Upper lobe of left lung (tissue), 6 donors: Measurements from ENCODE around the gene ATP1B2. TPM values are rescaled to one million over a fixed set of nuclear protein-coding genes. Genes with fewer than 3 reads are reported as not detected.

Experiments used
- ATAC-seq, 2 donors: fragments of 200-7000 bp; cut with Tn5 transposase; one replicate each; pipeline ENCODE4 v1.9.1; 2022; ENCODE audit warnings: mild to moderate bottlenecking in 2 of 2, moderate library complexity in 2 of 2; ENCODE audit not compliant: low FRiP score in 2 of 2
- DNase-seq, 2 donors: peaks; one replicate each; pipeline ENCODE4 v3.0.0-alpha.2; 2019 to 2020
- H3K27ac ChIP-seq, 4 donors: fragments of 200-600 bp; sonication (generic); one replicate each; pipeline ENCODE4 v1.5.1; 2016 to 2019
- H3K27me3 ChIP-seq, 4 donors: fragments of 200-600 bp; sonication (generic); one replicate each; pipeline ENCODE4 v1.5.1; 2017 to 2019
- H3K36me3 ChIP-seq, 4 donors: fragments of 200-600 bp; sonication (generic); one replicate each; pipeline ENCODE4 v1.5.1; 2016 to 2019
- H3K4me1 ChIP-seq, 4 donors: fragments of 200-600 bp; sonication (generic); one replicate each; pipeline ENCODE4 v1.5.1; 2018 to 2019
- H3K4me3 ChIP-seq, 4 donors: fragments of 200-600 bp; sonication (generic); one replicate each; pipeline ENCODE4 v1.5.1; 2017 to 2019; ENCODE audit warnings: mild to moderate bottlenecking in 2 of 4, moderate library complexity in 1 of 4
- H3K9me3 ChIP-seq, 4 donors: fragments of 200-600 bp; sonication (generic); one replicate each; pipeline ENCODE4 v1.5.1; 2018 to 2019
- EP300 ChIP-seq, 4 donors: sonication (generic); formaldehyde crosslinking; IDR thresholded peaks; one replicate each; pipeline ENCODE4 v1.5.1; 2017; ENCODE audit warnings: antibody characterized with exemption in 4 of 4, control low read depth in 2 of 4
- POLR2A ChIP-seq, 4 donors: fragments of 450-650 bp; IDR thresholded peaks; one replicate each; pipeline ENCODE4 v1.5.1; 2016 to 2017; ENCODE audit warnings: antibody characterized with exemption in 4 of 4, mild to moderate bottlenecking in 2 of 4
- POLR2AphosphoS5 ChIP-seq, 2 donors: sonication (generic); formaldehyde crosslinking; IDR thresholded peaks; one replicate each; pipeline ENCODE4 v1.5.1; 2017; ENCODE audit warnings: antibody characterized with exemption in 2 of 2
- WGBS, 2 donors: methylation state at CpG; one replicate each; pipeline ENCODE4 v1.1.5; 2017 to 2018; 5-methylcytosine and 5-hydroxymethylcytosine counted together
- total RNA-seq, 6 donors: library from RNA; depleted of rRNA in 4 of 6; stranded (reverse); fragments of >200 nt in 4 of 6; gene quantifications; one replicate each; pipeline versions ENCODE4 v1.1.0 to v1.2.1, GENCODE V29; 2016 to 2021
- TF ChIP-seq, protein P1 (sequence below), 6 experiments: fragments of 450-650 bp in 4 of 6; fragments of 200-600 bp in 2 of 6; sonication (generic) in 2 of 6; IDR thresholded peaks; one replicate each; pipeline ENCODE4 v1.5.1; 2016 to 2019; ENCODE audit warnings: antibody characterized with exemption in 6 of 6
- donor health status: DM: no; HTN: no; CAD: no; lungs with moderate emphysema.
- donor health status: DM: no; HTN: yes; CAD: no; lungs with severe emphysema.

Gene ATP1B2
- total RNA-seq, 6 donors from 2014 or later: 0.46 to 2.2 (median 0.97) TPM; not detected in 2

DNA sequence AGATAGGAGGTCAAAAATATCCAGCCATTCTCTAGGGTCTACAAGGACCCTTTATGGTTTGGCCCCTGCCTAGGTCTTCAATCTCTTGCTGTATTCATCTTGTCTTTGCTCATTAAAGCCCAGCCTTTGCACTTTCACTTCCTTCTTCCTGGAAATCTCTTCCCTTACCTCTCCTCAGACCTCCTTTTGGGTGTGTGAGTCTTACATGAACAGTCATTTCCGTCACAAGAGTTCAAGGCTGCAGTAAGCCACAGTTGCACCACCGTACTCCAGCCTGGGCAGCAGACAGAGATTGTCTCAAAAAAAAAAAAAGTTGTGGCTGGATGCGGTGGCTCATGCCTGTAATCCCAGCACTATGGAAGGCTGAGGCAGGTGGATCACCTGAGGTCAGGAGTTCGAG lies 6.0 kb upstream of the ATP1B2 start:
- ATAC-seq: peak in 1 of 2 donors; percentile 57
- TF ChIP-seq POLR2AphosphoS5 (IDR thresholded peaks at IDR 0.05): no peak
- no peak for TF ChIP-seq EP300 (IDR thresholded peaks at IDR 0.05)
- TF ChIP-seq, protein P1, sequence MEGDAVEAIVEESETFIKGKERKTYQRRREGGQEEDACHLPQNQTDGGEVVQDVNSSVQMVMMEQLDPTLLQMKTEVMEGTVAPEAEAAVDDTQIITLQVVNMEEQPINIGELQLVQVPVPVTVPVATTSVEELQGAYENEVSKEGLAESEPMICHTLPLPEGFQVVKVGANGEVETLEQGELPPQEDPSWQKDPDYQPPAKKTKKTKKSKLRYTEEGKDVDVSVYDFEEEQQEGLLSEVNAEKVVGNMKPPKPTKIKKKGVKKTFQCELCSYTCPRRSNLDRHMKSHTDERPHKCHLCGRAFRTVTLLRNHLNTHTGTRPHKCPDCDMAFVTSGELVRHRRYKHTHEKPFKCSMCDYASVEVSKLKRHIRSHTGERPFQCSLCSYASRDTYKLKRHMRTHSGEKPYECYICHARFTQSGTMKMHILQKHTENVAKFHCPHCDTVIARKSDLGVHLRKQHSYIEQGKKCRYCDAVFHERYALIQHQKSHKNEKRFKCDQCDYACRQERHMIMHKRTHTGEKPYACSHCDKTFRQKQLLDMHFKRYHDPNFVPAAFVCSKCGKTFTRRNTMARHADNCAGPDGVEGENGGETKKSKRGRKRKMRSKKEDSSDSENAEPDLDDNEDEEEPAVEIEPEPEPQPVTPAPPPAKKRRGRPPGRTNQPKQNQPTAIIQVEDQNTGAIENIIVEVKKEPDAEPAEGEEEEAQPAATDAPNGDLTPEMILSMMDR (IDR thresholded peaks at IDR 0.05): no peak
- TF ChIP-seq POLR2A (IDR thresholded peaks at IDR 0.05): no peak
- 75 to 78% methylated on average over 4 of the region's 4 CpGs for whole genome bisulfite sequencing, 2 donors
- H3K27me3 ChIP-seq: no peaks in the 10 kb centered on the region
- H3K36me3 ChIP-seq: no peaks in the 10 kb centered on the region
- no peaks in the 10 kb centered on the region for H3K9me3 ChIP-seq
- H3K4me3 ChIP-seq: no peak overlapping the region
- no peaks in the 10 kb centered on the region for H3K4me1 ChIP-seq
- no peak for DNase-seq
- no peak overlapping the region for H3K27ac ChIP-seq

DNA sequence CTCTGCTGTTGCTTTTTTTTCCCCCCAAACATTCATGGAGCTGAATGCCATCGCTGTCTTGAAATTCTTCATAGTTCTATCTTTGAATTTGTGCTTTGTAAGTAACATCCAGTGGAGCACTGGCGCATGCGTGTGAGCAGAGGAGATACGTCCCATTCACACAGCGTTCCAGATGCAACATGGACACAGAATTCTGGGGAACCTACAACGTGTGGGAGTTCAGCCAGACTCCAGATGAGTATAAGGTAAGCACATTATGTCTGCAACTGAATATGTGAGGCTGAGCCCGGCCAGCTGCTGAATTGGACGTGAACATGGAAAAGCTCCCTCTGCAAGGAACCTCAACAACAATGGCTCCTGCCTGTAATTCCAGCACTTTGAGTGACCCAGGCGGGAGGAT lies 4.3 kb upstream of the ATP1B2 start:
- Histone ChIP-seq H3K27ac (no peak overlapping the region), H3K4me1 (peaks cover 13 to 16% (median 15%) of the 10 kb centered on the region in 4 donors)
- no peak for ATAC-seq

DNA sequence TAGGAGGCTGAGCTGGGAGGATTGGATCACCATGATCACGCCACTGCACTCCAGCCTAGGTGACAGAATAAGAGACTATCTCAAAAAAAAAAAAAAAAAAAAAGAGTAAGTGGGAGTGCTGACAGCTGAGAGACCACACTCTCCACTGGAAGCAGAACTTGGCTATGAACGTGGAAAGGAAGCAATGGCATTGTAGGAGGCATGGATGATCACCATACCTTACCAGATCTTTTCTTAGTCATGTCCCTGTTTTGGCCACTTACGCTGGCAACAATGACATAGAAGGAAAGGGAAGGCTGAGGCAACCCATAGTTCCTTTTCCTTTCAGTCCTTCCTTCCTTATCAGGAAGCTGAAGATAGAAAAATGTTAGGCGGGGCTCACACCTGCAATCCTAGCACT lies 3.7 kb upstream of the ATP1B2 start:
- ATAC-seq (no peak), DNase-seq (no peak)
- H3K27me3 ChIP-seq: peaks cover 0 to 21% (median 6%) of the 10 kb centered on the region in 4 donors
- no peak overlapping the region for H3K27ac ChIP-seq
- H3K9me3 ChIP-seq: no peaks in the 10 kb centered on the region
- 56 to 63% methylated on average over 4 of the region's 4 CpGs for WGBS, 2 donors
- no peak overlapping the region for H3K4me3 ChIP-seq
- no peaks in the 10 kb centered on the region for H3K36me3 ChIP-seq
- peaks cover 16 to 21% (median 21%) of the 10 kb centered on the region in 4 donors for H3K4me1 ChIP-seq
- TF ChIP-seq EP300 (IDR thresholded peaks at IDR 0.05): no peak
- TF ChIP-seq, protein P1 (IDR thresholded peaks at IDR 0.05): no peak
- no peak for TF ChIP-seq POLR2A (IDR thresholded peaks at IDR 0.05)
- no peak for TF ChIP-seq POLR2AphosphoS5 (IDR thresholded peaks at IDR 0.05)

More for the DNA sequence above, 4.3 kb upstream of the ATP1B2 start:
- Histone ChIP-seq H3K36me3 (no peaks in the 10 kb centered on the region), H3K4me3 (no peak overlapping the region), H3K9me3 (no peaks in the 10 kb centered on the region), H3K27me3 (peaks cover 0 to 16% (median 3%) of the 10 kb centered on the region in 4 donors)
- WGBS, 2 donors: 82 to 83% methylated on average over 8 of the region's 9 CpGs
- TF ChIP-seq, protein P1 (IDR thresholded peaks at IDR 0.05): no peak
- TF ChIP-seq EP300 (IDR thresholded peaks at IDR 0.05) (no peak), POLR2AphosphoS5 (IDR thresholded peaks at IDR 0.05) (no peak), POLR2A (IDR thresholded peaks at IDR 0.05) (no peak)
- no peak for DNase-seq

DNA sequence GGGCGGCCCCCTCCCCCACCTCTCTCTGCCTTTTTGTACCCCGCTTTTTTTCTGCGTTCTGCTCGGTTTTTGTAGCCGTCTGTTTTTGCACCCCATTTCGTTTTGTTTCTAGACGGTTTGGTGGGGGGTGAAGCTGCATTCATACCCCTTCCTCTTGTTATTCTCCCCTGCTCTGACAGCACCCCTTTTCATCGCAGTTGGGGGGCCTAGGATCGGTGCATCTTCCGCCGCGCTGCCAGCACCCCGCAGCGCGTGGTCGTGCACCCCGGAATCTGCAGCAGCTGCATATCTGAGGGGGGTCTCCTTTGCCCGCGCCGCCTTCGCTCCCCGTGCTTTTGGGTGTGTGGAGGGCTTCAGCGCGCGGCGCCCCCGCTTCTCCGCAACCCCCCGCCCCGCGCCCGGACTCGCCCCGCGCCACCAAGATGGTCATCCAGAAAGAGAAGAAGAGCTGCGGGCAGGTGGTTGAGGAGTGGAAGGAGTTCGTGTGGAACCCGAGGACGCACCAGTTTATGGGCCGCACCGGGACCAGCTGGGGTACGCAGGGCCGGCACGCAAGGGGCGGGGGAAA lies 455 bp downstream of the ATP1B2 start:
- TF ChIP-seq POLR2AphosphoS5 (IDR thresholded peaks at IDR 0.05): no peak
- TF ChIP-seq, protein P1 (IDR thresholded peaks at IDR 0.05): no peak
- TF ChIP-seq EP300 (IDR thresholded peaks at IDR 0.05): no peak
- TF ChIP-seq POLR2A (IDR thresholded peaks at IDR 0.05): no peak
- H3K4me1 ChIP-seq: peaks cover 16 to 22% (median 21%) of the 10 kb centered on the region in 4 donors
- ATAC-seq: no peak
- H3K9me3 ChIP-seq: no peaks in the 10 kb centered on the region
- H3K27me3 ChIP-seq: peaks cover 0 to 26% (median 6%) of the 10 kb centered on the region in 4 donors
- WGBS, 2 donors: 1 to 2% methylated on average over 16 to 37 of the region's 45 CpGs
- H3K4me3 ChIP-seq: peak overlapping the region; percentile 13 to 56 (median 46)
- peak overlapping the region in 2 of 4 donors; percentile 34 to 55 for H3K27ac ChIP-seq
- peak in 1 of 2 donors; percentile 79 for DNase-seq
- no peaks in the 10 kb centered on the region for H3K36me3 ChIP-seq
